ENCODE measurements around the gene CAPS. TPM values are rescaled to one million over a fixed set of nuclear protein-coding genes. Genes with fewer than 3 reads are reported as not detected.

Gene CAPS
- polyA plus RNA-seq (2012; ENCODE audit: insufficient read depth, insufficient read length, low read depth): 3.5 TPM

DNA sequence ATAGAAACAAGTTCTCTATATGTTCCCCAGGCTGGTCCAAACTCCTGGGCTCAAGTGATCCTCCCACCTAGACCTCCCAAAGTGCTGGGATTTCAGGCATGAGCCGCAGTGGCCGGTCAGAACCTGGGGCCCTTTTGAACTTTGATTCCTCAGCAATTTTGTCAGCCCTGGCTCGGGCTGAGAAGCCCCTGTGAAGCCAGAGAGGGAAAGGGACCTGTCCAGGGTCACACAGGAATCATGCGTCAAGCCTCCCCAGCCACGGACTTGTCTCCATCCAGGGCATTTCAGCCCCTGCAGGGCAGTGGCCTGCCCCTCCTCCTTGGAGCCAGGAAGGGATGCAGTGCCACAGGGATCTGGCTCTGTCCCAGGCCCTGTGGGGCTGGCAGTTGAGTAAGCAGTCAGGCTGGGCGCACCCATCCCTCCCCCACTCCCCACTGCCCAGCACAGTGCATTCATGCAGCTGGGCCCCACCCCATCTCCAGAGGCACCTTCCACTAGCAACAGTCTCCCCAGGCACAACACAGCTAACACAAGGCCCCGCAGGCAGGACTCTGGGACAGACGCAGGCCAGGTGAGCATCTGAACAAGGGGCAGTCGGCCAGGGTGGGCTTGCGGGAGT is at the start of gene CAPS:
Gene CAPS, plus strand, starts transcription at position 516 of the 619 bp plus-strand sequence. CDS start 153 bp downstream, outside the sequence.
- Histone ChIP-seq H3K4me1 (peaks cover 10% of the 10 kb centered on the region), H3K27me3 (no peaks in the 10 kb centered on the region), H3K4me3 (ENCODE audit: low read depth, low read length) (no peak within 1 kb of the TSS), H3K9me3 (no peaks in the 10 kb centered on the region), H3K36me3 (peaks cover 49% of the 10 kb centered on the region)
- peak; percentile 37 for DNase-seq
- TF ChIP-seq, protein P1, sequence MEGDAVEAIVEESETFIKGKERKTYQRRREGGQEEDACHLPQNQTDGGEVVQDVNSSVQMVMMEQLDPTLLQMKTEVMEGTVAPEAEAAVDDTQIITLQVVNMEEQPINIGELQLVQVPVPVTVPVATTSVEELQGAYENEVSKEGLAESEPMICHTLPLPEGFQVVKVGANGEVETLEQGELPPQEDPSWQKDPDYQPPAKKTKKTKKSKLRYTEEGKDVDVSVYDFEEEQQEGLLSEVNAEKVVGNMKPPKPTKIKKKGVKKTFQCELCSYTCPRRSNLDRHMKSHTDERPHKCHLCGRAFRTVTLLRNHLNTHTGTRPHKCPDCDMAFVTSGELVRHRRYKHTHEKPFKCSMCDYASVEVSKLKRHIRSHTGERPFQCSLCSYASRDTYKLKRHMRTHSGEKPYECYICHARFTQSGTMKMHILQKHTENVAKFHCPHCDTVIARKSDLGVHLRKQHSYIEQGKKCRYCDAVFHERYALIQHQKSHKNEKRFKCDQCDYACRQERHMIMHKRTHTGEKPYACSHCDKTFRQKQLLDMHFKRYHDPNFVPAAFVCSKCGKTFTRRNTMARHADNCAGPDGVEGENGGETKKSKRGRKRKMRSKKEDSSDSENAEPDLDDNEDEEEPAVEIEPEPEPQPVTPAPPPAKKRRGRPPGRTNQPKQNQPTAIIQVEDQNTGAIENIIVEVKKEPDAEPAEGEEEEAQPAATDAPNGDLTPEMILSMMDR (IDR thresholded peaks at IDR 0.05; ENCODE audit: low read depth, low read length): no peak

DNA sequence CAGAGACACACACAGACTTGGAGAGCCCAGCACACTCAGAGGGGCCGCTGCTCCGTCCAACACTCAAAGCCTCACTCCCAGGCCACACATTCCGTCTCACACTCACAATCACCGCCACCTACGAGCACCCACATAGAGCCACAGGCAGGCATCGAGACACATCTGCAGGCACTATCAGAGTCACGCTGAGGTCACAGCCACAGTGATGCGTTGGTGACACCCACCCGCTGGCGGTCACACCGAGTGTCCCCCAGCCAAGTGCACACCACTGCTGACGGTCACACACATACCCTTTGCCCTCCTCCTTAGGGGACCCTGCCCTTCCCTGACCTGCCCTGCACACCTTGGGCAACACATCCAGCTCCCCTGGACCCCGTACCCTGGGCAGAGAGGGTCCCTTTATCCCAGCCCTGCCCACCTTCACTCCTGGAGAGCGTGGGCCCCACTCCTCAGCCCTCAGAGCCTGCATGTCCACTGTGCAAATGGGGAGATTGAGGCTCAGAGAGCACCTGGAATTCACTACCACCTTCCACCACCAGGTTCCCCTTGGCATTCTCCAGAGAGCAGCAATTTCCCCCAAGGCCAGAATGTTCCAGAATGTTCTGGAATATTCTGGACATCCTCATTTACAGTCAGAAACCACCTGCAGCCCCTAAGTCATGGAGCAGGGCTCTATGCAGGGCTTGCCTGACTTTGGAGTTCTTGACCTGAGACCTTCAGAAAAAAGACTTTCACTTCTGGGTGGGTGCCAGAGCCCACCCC is 49.1 kb upstream of the CAPS start:
- Histone ChIP-seq H3K9me3 (no peaks in the 10 kb centered on the region), H3K36me3 (no peaks in the 10 kb centered on the region), H3K27me3 (no peaks in the 10 kb centered on the region), H3K4me3 (ENCODE audit: low read depth, low read length) (no peak overlapping the region), H3K4me1 (no peaks in the 10 kb centered on the region)
- TF ChIP-seq, protein P1 (IDR thresholded peaks at IDR 0.05; ENCODE audit: low read depth, low read length): peak; percentile 13; the same call in 1 of the 2 replicates
- DNase-seq: no peak

DNA sequence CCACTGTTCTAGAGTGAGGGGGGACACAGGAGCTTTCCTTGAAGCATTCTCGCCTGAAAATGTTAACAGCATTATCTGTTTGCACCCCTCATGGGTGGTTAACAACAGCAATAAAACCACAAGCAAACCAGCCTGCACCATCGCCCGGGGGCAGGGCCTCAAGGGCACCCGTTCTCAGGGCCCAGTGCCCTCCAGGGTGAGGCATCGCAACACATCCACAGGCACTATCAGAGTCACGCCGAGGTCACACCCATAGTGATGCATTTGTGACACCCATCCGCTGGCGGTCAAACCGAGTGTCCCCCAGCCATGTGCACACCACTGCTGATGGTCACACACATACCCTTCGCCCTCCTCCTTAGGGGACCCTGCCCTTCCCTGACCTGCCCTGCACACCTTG is 48.3 kb upstream of the CAPS start:
- no peaks in the 10 kb centered on the region for H3K36me3 ChIP-seq
- no peaks in the 10 kb centered on the region for H3K27me3 ChIP-seq

DNA sequence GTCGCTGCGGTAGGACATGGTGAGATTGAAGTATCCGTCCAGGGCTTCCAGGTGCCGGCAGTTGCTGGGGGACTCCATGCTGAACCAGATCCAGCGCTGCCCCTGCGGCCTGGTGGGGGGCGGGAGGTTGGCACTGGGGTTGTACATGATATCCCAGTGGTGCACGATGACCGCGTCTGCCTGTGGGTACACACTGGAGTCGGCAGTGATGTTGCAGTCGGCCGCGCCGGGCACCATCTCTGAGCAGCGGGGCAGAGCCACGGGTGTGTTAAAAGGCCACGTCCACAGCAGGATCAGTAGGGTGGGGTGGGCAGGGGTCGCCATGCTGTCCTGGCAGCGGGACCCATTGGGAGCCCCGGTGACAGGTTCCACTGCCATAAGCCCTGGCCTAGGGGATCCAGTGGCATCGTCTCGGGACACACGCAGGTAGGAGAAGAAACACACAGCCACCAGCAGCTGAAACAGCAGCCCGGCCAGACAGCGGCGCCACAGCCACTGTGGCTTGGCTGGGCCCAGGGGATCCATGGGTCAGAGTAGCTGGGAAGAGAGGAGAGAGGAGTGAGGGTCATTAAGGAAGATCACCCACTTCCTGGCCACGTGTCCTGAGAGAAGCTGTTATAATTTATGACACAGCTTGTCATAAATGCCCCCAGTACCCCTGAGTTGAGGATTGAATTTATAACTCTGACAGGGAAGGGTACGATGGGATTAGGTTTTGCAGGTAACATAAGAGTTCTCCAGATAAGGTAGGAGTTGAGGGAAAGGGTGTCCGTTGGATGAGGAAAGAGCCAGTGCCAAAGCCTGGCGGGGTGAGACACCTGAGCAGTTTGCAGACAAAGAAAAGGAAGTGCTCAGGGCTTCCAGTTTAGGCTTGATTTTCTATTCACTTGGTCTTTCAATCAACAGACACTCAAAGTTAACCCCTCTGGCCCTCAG is 46.6 kb upstream of the CAPS start:
- H3K9me3 ChIP-seq: no peaks in the 10 kb centered on the region
- no peak for DNase-seq
- H3K4me3 ChIP-seq (ENCODE audit: low read depth, low read length): no peak overlapping the region
- no peaks in the 10 kb centered on the region for H3K4me1 ChIP-seq
- H3K36me3 ChIP-seq: no peaks in the 10 kb centered on the region
- TF ChIP-seq, protein P1 (IDR thresholded peaks at IDR 0.05; ENCODE audit: low read depth, low read length): no peak
- H3K27me3 ChIP-seq: no peaks in the 10 kb centered on the region

More for the DNA sequence above, 48.3 kb upstream of the CAPS start:
- no peaks in the 10 kb centered on the region for H3K4me1 ChIP-seq
- H3K4me3 ChIP-seq (ENCODE audit: low read depth, low read length): no peak overlapping the region
- no peak for DNase-seq
- no peaks in the 10 kb centered on the region for H3K9me3 ChIP-seq
- TF ChIP-seq, protein P1 (IDR thresholded peaks at IDR 0.05; ENCODE audit: low read depth, low read length): no peak

DNA sequence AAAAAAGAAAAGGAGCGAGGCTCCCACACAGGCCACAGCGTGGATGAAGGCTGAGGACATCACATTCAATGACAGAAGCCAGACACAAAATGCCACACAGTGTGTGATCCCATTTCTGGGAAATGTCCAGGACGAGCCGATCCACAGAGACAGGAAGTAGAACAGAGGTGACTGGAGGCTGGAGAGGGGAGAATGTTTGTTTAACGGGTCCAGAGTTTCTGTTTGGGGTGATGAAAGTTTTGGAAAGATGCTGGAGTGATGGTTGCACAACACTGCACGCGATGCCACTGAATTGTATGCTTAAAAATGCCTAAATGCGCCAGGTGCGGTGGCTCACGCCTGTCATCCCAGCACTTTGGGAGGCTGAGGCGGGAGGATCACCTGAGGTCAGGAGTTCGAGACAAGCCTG is 43.1 kb upstream of the CAPS start:
- TF ChIP-seq, protein P1 (IDR thresholded peaks at IDR 0.05; ENCODE audit: low read depth, low read length): no peak
- H3K4me1 ChIP-seq: no peaks in the 10 kb centered on the region
- DNase-seq: no peak
- no peaks in the 10 kb centered on the region for H3K9me3 ChIP-seq
- no peaks in the 10 kb centered on the region for H3K27me3 ChIP-seq
- H3K4me3 ChIP-seq (ENCODE audit: low read depth, low read length): no peak overlapping the region
- H3K36me3 ChIP-seq: no peaks in the 10 kb centered on the region
